HG02938 (cell line): ENCODE measurements around the gene BEND4.
"Not testable (repeated sequence)": the region's sequence is repeated elsewhere in the genome, so short reads cannot be mapped to it uniquely, and the experiment has no call there.

Experiments used
- ATAC-seq: cut with Tn5 transposase; IDR thresholded peaks from one replicate; pipeline ENCODE4 v1.9.1; 2021; ENCODE audit warnings: mild to moderate bottlenecking, moderate library complexity; ENCODE audit not compliant: unreplicated experiment

Gene BEND4

DNA sequence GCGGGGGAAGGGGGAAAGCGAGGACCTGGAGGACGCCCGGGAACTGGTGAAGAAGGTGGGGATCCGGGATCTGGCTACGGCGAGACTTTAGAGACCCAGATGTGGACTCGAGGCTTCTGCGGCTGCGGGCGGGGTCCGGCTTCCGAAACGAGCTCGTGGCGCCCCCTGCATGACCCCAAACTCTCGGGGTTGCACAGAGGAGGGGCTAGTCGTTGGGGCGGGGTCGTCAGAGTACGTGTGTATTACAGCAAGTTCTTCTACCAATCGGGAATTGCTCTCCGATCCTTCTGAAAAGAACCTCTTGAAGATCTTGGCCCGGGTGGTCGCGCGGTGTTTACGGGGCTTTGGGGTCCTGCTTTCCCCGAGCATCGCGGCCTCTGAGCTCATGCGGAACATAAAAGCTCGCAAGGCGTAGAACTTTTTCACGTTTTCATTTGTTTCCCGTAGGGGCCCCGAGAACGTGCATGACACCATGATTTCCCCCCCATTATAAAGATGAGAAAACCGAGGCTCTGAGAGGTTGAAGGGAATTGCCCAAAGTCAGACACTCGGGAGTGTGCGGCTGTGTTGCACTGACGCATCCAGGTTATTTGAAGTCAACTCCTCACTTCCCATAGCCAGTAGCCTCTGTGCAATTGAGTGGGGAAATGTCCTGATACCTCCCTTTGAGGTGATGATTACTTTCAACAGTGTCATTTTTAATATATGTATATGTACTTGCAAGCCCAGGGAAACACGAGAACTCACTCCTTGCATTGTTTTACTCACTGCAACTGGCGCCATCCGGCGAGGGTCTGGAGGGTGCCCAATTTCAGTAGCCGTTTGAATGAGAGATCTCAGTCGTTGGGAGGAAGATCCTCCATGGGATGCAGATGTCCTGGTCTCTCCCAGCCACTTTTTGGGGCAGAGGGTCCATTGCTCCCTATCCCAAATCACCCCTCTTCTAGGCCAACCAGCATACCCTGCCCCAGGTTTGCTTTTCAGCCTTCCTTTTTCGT, at the start of gene BEND4:
Gene BEND4, minus strand, starts transcription at position 149 of the 998 bp plus-strand sequence. CDS start 512 bp downstream, outside the sequence.
- ATAC-seq, result peak; percentile 19

DNA sequence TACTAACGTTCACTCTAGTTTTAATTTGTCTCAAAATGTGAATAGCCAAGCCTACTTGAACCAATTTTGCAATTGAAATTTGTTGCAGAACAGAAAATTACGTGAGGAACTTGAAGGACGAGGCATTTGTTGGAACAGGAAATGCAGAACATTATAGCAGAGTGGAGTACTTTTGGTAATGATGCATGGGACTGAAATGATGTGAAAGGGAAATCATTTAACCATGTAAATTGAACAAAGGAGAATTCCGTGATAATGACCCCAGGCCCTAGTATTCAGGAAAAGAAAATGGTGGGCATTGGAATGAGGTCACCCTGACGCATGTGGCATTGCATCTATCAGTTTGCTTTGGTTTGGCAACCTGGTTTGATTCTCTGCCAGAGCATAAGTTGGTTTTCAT, 44.9 kb upstream of the BEND4 start:
- no peak for ATAC-seq

DNA sequence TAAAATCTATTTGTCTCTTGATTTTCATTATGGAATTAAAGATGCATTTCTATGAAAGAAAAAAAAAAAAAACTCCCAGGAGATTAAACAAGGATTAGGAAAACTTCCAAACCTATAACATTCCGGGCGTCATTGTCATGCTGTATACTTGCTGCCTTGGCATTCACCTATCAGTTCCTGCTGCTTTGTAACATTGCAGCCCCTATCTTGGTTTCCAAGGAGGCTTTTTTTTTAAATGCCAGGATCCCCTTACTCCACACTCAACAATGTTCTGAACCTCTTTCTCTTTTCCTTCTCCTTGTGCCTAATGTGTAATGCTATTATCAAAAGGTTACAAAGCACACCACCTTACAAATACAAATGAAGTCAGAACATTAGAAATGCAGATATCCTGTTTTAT, 20.5 kb upstream of the BEND4 start:
- no peak for ATAC-seq

DNA sequence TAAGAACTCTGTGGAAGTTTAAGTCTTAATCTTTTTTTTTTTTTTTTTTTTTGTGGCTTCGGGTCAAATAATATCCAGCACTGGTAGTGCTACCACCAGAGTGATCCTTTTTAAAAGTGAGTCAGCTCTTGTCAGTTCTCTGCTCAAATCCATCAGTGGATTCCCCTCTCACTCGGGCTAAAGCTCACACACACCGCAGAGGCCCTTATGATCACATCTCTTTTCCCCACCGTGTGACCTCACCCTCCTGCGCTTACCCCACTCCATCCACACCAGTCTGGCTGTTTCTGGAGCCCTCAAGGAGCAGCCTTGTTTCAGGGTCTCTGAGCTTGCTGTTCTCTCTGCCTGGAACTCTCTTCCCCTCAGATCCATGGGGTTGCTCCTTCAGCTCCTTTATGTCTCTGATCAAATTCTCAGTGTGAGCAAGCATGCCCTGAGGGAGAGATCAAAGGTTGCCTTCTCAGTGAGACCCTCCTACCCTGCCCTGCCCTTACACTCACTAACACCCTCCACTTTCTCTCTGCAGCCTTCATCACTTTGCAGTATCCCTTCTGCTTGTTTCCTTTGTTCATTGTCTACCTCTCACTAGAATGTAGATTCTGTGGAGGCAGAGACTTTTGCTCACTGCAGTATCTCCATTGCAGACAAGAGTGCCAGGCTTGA, 19.8 kb upstream of the BEND4 start:
- no peak for ATAC-seq

DNA sequence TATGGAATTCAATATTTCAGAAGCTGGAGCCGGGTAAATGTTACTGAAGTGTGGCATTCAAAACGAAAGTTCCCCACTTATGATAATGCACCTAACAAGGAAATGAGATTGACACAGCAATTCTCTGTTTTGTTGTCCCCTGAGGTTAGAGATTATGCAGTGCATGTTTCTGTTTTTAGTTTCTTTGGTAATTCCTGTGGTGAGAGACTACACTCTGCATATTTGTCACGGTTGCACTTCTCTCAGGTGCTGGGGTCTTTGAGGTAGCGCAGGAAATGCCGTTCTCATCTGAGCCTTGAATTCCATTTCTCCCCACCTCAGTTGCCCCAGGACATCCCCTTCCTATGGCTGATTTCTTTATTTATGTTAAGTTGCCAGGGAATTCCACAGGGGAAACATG, 15.3 kb upstream of the BEND4 start:
- ATAC-seq, result peak; percentile 100

DNA sequence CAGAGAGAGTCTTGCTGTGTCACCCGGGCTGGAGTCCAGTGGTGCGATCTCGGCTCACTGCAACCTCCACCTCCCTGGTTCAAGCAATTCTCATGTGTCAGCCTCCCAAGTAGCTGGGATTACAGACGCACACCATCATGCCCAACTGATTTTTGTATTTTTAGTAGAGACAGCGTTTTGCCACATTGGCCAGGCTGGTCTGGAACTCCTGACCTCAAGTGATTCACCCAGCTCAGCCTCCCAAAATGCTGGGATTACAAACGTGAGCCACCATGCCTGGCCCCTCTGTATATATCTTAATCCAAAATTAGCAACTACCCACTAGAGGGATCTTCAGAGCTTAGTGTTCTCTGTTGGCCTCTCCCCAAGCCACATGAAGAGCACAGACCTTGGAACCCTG, 13.7 kb upstream of the BEND4 start:
- not testable (repeated sequence) for ATAC-seq

DNA sequence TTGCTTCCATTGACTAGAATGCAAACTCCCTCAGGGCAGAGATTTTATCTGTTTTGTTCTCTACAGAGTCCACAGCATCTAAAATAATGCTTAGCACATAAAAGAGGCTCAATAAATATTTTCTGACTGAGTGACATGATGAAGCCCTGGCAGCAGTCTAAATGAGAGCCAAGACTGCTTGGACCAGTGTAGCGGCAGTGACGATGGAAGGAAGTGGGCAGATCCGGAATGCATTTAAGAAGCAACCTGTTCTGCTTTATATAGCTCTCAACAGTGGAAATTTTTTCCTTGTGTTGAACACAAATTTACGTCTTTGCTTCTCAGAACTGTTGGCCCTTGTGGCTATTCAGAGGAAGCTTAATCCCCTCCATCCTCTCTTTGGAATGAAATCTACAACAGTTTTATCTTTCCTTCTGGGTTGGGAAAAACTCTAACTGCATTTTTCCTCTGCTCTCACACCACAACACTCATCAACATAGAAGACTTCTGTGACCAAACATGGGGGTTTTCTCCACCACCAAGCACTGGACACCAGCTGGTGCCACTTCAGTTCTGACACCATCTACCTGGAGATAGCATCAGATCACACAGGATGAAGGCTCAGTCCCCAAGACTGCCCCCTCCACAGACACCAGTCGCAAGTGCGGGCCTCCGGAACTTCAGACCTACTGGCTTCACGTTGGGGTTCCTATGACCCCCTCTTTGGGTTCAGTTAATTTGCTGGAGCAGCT, 7.0 kb upstream of the BEND4 start:
- no peak for ATAC-seq

DNA sequence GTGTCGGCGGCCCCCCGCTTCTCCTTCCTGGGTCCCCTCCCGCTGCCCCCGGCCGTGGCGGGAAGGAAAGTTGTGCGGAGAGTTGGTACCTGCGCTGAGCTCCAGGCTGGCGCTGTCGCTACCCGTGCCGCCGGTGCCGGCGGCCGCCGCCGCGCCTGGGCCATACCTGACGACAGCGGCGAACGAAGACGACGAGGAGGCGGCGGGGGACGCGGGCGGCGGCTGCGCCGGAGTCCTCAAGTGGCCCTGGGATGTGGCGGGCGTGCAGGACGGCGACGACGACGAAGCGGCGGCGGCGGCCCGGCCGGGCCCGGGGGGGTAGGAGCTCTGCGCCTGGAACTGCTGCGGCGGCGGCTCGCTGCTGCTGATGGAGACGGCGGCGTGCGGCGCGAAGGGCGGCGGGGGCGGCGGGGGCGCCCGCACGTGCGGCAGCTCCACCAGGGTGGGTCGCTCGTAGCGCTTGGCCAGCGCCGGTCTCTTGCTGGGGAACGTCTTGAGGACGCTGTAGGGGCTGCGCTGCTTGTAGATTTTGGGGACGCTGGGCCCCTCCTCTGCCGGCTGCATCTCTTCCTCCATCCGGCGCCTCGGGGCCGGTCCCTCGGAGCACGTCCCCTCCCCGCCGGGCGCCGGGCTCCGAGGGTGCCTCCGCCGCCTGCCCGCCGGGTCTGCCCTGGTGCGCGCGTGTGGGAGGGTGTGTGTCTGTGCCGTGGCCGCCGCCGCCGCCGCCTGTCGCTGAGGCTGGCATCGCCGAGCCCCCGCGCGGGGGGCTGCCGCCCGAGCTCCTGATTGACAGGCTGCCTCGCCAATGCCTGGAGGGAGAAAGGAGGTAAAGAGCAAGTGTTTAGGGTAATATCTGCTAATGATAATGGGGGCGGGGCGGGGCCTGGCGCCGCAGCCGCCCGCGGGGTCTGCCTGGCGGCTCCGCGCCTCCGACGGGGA, 618 bp downstream of the BEND4 start:
- peak; percentile 64 for ATAC-seq

DNA sequence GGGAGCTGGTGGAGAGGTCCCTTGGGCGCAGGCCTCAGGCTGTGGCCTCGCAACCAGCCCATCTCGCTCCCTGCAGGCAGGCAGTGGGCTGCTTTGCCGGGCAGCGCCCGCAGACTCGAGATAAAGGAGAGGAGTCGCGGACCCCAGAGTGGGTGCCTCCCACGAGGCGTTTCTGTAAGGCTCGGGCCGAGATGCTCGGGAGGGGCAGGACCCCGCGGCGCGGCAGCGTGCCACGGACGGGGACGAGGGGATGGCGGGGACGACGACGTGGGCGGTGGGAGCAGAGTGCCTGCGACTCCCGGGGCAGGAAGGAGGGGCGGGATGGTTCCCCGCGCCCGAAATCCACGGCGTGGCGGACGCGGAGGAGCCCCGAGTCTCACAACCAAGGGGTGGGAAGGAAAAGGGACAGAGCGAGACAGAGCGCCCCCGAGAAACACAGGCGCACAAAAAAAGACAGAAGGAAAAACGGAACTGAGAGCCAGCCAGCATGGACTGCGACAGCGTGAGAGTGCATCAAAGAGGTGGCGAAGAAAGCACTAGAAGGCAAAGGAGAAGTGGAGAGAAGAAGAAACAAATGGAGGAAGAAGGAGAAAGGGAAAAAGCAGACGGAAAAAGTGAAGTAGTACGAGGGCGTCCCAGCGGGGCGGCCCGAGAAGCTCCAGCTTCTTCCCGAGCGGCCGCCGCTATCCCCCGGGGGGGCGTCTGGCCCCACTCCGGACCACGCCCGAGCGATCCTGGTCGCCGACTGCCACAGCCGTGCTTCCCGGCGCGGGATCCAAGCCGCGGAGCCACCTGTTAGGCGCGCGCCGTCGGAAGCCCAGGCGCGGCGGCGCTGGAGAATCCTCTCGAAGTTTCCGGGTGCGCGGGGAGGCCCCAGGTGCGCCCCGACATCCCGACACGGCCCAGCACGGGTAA, 1.5 kb downstream of the BEND4 start:
- ATAC-seq, result peak; percentile 36

DNA sequence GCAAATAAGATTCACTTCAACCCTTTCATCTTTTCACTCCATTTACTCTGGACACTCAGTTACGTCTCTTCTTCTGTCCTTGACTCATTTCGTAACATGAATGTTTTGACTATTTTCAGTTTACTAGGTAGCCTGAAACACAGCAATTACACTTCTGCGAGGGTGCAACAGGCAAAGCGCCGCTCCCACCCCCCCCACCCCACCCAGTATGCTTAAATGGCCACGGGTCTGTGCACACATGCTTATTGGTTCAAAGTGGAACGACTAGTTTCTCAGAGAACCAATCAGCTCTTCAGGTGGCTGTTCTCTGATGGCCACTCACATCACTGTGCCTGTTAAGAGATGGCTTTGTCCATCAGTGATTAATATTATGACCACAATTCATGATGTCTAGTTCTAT, 3.5 kb downstream of the BEND4 start:
- ATAC-seq, result peak; percentile 15

DNA sequence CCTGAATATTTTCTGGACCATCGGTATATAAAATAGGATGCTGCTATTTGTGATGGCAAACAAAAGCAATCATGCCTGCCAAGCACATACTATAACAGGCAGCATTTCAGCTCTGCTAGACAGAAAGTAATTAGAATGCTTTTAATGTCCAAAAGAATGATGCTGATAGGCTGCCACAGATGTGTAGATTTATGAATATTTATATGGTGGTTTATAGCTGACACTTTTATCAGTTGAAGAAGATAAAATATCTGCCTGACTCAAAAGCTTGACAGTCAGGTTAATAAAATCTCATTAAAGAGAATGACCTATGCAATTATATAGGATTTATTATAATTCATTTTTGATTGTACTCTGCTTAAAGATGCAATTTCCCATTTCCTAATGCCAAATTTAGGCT, 4.0 kb downstream of the BEND4 start:
- no peak for ATAC-seq

DNA sequence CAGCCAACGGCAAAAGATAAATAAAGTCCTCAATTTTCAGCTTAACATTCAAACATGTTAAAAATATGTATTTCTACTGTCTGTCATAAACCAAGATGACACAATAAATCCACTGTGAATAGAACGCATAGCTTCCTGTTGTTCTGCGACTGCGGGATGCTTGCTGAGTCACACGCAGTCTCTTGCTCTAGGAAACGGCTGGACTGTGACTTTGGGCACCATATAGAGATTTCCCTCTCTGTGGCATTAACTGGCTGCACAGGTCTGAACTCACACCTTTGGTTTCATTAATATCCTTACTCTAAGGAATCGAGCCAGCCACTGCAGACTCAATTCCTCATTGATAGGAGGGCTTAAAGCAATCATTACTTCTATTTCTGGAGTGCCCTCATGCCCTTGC, 8.4 kb downstream of the BEND4 start:
- ATAC-seq, result no peak

DNA sequence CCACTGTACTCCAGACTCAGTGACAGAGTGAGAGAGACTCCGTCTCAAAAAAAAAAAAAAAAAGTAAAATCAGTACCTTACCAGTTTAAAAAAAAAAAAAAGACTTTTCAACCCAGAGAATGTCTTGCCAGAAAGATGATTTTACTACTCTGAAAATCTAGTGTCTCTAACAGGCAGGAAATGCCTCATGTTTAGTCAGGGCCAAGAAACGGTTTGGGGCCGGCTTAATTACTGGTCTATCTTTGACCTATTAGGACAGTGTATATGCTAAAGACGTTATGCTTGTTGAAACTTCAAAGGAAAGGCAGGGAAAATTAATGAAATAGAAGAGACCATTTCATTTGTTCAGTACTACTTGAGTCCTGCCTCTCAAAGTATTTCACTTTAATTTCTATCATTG, 9.9 kb downstream of the BEND4 start:
- no peak for ATAC-seq

DNA sequence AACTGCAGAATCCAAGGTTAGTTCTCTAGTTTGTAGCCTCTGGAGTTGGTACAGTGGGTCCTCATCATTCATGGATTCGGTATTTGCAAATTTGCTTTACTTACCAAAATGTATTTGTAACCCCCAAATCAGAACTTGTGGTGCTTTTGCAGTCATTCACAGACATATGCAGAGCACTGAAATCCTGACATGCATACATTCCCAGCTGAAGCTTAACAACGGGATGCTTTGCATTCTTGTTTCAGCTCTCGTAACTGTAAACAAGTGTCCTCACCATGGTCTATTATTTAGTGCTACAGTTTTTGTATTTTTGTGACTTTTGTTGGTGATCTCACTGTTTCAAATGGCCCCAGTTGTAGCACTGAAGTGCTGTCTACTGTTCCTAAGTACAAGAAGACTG, 16.1 kb downstream of the BEND4 start:
- ATAC-seq, result no peak

DNA sequence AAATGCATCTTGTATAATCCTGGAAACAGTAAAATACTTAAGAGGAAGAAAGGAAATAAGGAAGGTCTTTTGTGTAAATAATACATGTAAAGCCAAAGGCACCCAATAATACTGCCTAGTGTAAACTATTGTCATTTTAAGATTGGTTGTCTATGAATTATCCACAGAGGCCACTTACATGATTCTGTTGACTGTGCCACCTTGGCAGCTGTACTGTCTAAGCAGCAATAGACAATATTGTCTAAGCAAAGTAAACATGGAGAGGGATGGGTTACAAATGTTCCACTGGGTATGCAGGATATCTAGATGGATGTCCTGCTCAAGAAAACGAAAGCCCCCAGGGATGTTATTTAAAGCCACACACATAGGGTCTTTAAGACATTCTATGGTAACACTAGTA, 19.4 kb downstream of the BEND4 start:
- ATAC-seq, result no peak

DNA sequence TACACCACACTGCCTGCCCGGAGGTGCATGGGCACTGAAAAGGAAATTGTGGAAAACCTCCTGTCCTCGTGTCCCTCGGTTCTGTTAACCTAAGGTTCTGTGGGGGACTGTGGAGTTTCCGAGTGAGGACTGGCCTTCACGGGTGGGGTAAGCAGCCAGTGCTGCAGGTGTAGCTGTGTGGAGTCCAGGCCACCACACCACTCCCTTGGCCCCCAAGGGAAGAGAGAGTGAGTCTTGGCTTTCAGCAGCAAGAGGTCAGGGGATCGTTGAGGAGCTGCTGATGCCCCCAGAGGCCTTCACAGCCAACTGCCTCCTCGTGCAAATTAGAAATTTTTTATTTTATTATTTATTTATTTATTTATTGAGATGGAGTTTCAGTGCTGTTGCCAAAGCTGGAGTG, 20.4 kb downstream of the BEND4 start:
- ATAC-seq, result no peak

DNA sequence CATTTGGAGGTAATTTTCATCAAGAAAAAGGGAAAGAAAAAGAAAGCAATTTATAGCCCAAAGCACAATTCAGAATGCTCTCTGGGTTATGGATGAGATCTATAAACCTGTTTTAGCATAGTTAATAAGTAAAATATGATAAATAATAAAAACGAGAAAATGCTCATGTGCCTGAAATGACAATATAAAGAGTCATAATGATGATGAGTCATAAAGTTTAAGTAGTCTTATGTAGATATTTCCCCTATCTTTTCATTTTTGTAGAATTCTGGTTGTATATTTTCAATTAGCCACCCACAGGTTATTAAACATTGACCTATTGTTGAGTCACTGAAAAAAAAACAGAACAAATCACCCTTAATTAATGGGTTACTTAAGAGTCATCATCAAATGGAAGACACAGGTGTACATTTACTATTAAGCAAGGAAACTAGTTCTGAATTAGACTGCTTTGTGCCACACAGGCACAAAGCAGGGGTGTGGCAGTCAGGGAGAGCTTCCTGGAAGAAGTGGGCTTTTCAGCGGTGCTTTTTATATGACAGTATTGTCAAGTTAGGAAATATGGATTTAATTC, 29.3 kb downstream of the BEND4 start:
- no peak for ATAC-seq

DNA sequence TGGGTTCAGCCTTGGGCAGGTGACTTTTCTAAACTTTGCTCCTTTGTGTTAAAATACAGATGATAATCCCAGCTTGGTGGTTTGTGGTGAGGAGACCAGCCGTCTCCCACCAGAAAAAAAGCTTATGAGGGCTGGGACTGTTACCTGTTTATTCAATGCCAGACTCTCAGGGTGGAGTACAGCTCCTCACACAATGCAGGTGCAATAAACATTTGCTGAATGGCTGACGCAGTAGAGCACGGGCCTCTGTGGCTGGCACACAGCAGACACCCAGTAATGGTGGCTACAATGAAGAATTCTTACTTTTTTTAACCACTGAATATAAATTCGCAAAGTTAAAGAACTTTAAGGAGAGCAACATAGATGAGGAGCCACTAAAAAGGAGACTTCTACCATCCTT, 30.2 kb downstream of the BEND4 start:
- no peak for ATAC-seq

DNA sequence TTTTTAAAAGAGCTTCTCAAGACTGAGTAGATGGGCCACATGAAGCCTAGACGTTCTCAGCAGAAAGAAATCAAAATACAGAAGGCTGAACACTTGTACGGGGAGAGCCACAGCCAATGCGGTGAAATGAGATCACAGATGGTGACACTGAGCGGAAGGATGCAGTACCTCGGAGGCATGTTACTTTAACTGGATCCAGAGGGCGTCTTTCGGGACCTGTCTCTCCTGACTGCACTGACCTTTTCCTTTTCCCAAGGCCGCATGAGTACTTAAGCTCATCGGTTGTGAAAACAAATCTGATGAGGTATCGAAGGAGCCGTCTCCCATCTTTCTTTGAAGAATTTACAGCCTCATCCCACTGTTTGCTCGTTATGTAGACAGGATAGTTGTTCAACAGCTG, 32.6 kb downstream of the BEND4 start:
- ATAC-seq, result no peak
